Activated CD4-positive, CD25-positive, alpha-beta regulatory T cell treated with anti-CD3 and anti-CD28 coated beads, Interleukin-2, amount 50 U/mL, for 16 hours (primary cell): ENCODE results near the gene SLC39A10.

Source experiments
- DNase-seq: peaks from one replicate; pipeline ENCODE4 v3.0.0-alpha.2; 2020; ENCODE audit warnings: low read depth, low spot score

SLC39A10 gene, protein sequence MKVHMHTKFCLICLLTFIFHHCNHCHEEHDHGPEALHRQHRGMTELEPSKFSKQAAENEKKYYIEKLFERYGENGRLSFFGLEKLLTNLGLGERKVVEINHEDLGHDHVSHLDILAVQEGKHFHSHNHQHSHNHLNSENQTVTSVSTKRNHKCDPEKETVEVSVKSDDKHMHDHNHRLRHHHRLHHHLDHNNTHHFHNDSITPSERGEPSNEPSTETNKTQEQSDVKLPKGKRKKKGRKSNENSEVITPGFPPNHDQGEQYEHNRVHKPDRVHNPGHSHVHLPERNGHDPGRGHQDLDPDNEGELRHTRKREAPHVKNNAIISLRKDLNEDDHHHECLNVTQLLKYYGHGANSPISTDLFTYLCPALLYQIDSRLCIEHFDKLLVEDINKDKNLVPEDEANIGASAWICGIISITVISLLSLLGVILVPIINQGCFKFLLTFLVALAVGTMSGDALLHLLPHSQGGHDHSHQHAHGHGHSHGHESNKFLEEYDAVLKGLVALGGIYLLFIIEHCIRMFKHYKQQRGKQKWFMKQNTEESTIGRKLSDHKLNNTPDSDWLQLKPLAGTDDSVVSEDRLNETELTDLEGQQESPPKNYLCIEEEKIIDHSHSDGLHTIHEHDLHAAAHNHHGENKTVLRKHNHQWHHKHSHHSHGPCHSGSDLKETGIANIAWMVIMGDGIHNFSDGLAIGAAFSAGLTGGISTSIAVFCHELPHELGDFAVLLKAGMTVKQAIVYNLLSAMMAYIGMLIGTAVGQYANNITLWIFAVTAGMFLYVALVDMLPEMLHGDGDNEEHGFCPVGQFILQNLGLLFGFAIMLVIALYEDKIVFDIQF

DNA sequence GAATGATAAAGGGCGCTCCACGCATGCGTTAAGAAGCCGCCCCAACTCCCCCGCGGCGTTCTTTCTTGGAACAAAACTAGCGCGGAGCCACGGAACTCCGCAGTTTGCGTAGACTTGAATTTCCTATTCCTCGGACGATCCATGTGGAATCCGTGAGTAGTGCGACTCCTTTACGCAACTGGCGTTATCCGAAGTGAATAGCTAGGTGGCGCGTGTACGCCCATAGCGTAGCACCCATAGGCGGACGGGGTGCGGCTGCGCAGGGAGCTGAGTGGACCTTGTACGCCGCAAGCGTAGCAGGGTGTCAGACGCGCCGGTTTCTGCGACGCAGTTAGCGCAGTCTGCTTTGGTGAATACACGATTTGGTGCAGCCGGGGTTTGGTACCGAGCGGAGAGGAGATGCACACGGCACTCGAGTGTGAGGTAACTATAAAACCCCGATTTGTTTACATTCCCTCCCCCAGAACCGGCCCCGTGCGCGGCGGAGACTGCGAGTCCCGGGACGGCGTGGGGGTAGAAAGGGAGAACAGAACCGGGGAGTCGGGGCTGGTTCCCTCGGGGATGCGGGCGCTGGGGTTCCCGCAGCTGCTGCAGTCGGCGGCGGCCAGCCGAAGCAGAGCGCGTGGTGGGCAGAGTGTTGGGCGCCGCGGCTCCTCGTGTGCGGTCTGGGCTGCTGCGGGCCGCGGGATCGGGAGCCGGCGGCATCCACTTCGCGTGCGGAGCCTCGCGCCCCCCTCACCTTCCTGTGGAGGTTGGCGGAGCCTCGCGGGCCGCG is at the start of gene SLC39A10:
Gene SLC39A10, plus strand, starts transcription at position 368 of the 775 bp plus-strand sequence. CDS start 22,817 bp downstream, outside the sequence.
- DNase-seq = peak; percentile 95

DNA sequence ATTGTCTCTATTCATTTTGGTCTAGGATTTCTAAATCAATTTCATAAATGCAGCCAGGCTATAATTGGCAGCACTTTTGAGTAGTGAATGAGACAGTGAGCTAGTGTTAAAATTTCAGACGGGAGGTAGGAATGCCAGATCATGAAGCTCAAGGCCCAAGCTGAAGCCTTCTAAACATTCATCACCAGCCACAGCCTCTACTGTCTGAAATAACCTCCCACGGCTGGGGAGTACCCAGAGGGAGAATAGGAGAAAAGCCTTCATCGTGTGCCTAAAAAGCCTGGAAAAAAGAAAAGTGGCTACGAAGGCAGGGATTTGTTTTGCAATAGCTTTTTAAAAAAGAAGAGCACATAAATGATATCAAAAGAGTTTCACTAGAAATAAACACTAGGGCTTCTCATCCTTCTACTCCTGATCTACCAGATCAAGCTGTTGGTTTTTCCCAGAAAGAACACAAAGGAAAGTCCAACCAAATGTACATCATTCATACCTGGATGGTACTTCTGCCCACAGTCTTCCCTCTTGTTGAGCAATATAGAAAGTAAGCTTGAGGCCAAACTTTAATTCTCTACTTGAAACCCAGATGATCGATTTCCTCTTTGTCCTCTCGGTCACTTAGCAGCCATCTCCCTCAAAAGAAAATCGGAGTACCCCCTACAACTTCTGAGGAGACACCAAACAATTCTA is 48.1 kb upstream of the SLC39A10 start:
- no peak for DNase-seq

DNA sequence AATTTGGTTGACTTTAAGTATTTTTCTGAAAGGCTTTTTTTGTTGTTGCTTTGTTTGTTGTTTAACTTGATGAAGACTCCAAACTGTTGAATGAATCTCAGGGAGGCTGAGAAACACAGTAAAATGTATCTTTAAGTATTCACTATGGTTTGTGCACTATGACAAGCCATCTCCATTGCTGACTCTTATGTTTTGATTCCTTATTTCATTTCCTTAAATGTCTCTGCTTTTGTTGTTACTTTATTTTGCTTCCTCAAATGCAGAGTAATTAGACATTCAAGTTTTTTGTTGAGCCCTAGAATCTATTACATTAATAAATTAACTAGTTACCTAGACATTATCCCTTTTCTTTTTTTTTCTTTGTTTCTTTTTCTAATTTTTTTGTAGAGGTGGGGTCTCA is 46.3 kb upstream of the SLC39A10 start:
- no peak for DNase-seq

DNA sequence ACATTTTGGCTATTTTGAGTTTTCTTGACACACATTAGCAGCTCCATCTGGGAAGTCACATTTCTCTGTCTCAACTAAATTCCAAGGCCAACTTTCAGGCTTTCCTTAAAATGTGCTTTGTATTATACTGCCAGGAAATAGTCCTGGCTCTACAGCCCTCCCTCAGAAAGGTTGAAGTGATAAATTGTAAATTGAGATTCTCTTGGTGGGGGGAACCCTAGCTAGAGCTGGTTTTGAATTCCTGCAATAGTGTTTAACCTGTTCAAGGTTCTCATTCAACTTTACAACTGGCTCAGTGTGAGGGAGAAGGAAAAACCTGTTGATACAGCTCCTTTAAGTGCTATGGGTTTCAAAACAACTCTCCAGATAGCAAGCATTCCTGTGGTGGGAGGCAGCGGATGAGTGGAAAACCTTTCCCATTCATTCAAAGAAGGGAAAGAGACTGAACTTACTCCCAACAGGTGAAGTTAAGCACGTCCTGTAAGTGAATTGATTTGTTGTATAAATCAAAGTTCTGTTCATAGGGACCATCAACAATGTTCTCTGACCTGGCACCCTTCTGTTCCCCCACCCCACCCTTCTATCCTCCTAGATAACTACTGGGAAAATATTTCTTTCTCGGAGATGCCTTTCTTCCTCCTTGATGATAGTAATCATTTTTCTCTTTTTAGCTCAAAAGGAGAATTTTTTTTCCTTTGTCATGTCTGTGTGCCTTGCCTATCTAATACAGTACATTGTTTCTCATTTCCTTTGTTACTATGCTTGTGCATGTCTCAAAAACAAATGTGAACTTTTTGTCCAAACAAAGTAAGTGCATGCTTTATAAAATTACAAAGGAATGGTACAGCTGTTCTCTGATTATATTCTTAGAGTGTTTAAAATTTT is 44.2 kb upstream of the SLC39A10 start:
- no peak for DNase-seq

DNA sequence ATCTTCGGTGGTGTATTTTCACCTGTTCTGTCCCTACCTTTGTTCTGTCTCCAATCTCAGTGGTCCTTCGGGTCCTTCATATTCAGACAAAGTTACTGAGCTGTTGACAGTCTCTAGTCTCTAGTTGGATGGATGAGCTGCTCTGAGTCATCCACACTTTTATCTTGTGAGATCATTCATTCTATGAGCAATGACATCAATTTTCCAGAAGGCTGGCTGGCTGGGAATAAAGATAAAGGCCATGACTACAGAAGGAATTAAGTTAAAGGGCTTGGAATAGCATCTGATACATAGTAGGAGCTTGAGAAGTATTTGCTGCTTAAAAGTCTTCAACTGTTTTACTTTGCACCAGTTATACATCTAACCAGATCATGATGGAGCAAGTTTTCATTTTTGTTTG is 43.1 kb upstream of the SLC39A10 start:
- DNase-seq = no peak

DNA sequence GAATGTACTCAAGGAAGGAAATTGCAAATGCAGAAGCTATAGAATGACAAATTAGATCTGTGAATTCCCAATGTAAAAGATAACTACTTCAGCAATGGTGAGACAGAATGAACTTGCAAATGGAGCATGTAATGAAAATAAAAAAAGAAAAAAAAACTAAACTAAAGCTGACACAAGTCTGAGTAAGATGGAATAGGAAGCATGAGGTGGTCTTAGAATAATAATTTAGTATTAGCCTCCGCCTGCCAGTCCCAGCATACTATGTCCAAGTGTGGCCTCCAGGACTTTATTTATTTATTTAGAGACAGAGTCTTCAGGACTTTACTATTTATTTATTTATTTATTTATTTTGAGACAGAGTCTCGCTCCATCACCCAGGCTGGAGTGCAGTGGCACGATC is 37.4 kb upstream of the SLC39A10 start:
- no peak for DNase-seq

DNA sequence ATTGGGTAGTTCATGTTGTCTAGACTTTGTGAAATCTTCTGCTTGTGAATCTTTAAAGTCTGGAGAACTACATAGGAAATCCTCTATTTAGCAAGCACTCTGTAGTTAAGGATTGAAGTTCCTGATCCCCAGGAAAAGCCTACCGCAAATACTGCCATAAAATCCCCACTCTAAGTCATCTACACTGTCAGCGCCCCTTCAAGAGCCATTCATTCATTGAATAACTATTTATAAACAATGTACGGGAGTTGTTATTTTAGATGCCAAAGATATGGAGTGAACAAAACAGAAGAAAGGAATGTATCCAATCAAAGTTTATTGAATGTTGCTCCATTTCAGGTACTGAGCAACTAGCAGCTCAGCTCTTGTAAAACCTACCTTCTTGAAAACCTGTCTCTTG is 36.5 kb upstream of the SLC39A10 start:
- no peak for DNase-seq

DNA sequence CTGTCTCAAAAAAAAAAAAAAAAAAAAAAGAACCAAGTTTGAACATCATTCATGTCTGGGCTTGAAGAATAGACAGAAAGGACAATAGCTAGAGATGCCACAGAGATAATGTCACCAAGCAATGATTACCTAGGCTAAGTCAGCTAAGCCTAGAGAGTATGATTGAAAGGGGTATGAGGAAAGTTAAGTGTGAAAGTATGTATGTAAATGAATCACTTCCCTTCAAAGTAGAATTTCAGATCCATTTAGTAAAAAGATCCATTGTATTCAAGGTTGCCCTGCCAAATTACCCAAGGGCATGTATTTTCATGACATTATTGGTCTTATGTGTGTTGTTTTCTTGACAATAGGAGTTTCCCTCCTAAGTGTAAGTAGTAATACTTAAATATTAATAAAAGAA is 34.1 kb upstream of the SLC39A10 start:
- DNase-seq = no peak

DNA sequence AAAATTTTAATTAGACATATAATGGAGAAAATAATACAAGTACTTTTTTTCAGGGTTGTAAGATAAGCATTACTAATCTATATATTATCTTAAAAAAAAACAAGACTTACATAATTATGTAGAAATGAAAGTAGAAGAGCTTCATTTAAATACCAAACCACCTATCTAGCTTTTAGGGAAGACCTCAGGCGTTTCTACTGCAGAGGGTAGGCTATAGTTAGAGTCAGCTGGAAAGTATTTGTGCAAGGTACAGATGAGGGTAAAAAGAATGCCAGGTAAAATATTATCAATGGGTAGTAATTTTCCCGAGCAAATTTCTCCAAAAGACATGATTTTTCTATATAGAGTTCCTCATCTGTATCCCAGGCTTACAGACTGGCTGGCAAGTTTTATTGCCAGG is 30.5 kb upstream of the SLC39A10 start:
- DNase-seq = no peak

DNA sequence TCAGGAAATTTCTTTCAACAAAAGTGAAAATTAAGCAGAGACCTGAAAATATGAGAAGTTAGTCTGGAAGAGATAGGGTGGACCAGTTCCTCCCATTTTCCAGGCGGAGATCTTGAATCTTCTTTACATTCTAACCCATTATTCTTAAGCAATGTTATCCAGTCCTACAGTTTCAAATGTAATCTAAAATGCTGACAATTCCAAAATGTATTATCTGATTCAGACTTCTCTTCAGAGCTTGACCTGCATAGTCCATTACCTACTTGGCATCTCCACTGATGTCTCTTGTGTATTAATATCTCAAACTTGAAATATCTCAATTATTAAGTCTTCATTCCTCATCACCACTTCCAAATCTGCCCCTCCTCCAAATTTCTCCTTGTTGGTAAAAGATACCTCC is 28.4 kb upstream of the SLC39A10 start:
- DNase-seq = no peak

DNA sequence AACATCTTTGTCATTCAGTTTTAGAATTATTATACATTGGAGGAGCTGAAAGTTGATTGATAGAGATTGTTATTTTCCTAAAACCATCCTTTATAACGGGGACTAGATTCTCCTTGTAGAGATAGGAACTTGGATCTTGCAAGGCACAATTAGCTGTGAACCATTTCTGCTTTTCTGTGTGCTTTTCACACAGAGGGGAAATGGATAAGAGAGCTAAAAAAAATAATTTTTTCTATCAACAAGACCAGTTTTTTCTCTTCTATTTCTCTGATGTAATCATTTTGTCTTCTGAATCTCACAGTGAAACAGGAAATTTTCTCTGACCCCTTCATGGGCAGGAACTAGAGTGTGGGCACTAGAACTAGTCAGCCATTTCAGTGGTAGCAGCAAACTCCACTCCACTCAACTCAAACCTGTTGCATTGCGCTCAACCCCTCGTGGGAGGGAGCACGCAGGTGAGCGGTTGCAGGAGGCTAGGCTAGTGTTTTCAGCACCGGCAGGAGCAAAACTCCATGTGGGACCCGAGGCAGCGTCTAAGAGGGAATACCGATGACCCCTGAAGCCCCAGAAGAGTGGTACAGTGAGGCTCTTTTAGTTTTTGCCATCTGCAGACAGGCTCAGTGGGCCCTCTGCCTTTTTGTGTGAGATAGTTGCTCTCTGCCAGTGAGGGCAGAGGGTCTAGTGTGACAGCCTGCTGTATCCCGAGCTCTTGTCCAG is 24.0 kb upstream of the SLC39A10 start:
- no peak for DNase-seq

DNA sequence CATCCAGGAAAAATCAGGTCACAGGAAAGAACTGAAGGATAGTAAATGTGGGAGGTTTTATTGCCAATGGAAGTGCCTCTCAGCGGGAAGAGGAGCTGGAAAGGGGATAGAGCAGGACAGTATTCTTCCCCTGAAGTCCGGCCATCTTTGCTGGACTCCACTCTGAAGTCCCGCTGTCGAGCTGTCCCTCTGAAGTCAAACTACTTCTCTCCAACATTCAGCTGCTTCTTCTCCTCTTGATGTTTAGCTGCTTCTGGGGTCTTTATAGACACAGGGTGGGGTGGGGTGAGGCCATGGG is 23.5 kb upstream of the SLC39A10 start:
- DNase-seq = no peak

DNA sequence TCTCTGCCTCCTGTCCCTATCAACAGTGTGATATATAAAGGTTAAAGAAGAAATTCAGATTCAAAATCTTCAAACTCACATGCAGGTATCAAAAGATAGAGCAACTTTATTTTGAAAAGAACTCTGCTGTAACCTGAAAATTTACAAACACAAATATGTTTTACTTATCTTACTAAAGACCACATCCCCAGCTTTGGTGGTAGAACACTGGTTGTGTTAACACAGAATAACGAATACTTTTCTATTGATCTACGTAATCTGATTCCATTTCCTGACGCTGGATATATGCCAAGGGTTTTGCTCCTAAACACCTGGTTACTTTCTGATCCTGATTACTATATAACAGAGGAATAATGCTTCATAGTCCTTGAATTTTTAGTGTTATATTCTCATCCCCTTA is 23.1 kb upstream of the SLC39A10 start:
- no peak for DNase-seq

DNA sequence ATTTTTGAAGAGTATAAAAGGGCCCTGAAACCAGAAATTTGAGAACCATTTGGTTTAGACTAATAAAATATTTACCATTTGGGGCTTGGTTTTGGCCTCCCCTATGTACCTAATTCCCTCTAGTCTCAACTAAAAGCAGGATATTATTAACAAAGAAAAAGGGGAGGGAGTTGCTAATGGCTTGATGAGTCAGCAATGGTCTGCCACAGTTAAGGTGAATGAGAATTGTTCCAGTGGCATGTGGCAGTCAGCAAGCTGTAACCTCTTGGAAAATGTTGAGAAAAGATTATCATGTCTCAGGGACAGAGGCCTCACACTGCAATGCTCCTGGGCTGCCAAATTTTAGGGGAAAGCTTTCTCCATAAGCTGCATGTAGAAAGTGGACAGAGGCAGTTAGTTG is 20.1 kb upstream of the SLC39A10 start:
- no peak for DNase-seq

DNA sequence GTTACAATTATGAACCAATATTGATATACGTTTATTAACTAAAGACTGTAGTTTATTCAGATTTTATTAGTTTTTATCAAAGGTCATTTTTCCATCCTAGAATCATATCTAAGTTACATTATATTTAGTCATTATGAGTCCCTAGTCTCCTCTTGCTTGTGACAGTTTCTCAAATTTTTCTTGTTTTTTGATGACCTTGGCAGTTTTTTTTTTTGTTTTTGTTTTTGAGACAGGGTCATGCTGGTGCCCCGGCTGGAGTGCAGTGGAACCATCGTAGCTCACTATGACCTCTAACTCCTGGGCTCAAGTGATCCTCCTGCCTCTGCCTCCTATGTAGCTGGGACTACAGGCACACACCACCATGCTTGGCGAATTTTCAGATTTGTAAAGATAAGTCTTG is 18.3 kb upstream of the SLC39A10 start:
- no peak for DNase-seq

DNA sequence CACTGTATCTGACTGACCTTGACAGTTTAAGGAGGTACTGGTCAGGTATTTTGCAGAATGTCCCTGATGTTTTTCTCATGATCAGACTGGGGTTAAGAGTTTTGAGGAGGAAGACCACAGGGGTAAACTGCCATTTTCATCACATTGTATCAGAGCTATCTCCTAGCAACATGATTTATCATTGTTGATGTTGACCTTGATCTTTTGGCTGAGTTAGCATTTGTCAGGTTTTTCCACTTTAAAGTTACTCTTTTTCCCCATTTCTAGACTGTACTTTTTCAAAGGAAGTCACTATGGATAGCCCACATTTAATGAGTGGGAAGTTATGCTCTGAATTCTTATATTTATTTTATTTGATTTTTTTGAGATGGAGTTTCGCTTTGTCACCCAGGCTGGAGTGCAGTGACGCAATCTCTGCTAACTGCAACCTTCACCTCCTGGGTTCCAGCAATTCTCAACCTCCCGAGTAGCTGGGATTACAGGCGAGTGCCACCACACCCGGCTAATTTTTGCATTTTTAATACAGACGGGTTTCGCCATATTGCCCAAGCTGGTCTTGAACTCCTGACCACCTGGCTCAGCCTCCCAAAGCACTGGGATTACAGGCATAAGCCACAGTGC is 17.7 kb upstream of the SLC39A10 start:
- DNase-seq = no peak

DNA sequence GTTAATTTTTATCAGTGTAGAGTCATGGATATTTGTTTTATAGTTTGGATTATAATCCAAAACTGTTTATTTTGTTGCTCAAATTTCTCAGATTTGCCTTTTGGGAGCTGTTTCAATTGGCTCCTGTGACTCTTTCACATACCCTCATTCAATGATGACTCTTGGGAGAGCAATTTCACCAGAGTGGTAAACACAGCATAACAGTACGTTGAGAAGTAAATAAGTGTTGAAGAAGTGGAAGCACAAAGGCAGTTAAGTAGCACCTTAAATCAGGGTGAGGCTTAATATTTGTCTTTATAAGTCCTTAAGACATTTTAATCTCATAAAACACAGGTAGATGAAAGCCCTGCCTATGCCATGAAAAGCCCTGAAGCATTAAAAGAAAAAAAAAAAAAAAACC is 17.1 kb upstream of the SLC39A10 start:
- DNase-seq = no peak

DNA sequence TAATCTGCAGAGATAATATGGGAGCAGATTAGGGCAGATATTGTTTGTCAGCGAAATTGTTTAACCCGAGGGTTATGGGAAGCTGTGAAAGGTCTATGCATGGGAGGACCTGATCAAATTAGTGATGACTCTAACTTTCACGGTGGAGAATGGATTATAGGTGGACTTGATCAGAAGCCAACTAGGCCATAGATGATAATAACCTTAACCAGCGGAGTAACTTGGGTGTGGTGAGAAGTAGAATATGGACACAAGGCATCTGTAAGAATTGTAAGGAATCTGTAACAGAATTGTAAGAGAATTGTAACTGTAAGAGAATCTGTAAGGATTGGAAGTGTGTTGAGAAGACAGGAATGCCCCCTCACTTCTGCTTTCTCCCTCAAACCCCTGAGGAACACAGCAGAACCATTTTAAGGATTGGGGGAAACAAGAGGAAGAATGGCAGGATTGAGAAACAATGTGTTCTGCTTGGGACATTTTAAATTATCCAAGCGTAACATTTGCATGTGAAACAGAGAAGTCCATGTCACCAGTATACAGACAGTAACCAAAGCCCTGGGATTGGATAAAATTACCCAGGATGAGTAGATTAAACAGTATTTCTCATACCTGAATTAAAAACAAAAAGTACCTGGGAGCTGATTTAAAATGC is 14.9 kb upstream of the SLC39A10 start:
- no peak for DNase-seq

DNA sequence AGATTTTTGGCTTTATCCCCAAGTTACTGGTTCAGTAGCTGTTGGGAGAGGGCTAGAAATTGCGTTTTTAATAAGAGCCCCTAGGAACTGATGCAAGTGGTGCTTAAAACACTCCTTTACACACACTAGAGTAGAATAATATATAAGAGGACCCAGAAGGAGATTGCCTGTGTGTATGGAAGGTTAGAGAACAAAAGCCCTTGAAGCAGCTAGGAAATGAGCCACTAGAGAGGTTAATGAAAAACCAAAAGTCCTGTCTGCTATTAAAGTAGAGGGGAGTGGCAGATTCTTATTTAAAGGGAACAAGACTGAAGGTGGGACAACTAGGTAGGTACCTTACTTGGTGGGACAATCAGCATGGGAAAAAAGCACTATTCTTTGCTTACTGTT is 14.4 kb upstream of the SLC39A10 start:
- DNase-seq = no peak
